GM19193 (cell line): Measurements from ENCODE around the gene SHC1.

Source experiments
- POLR2A ChIP-seq: IDR thresholded peaks from 4 replicates; pipeline ENCODE4 v1.6.1; 2011; ENCODE audit not compliant: insufficient read depth, insufficient read length; ENCODE audit errors: extremely low read depth

SHC1 gene

DNA sequence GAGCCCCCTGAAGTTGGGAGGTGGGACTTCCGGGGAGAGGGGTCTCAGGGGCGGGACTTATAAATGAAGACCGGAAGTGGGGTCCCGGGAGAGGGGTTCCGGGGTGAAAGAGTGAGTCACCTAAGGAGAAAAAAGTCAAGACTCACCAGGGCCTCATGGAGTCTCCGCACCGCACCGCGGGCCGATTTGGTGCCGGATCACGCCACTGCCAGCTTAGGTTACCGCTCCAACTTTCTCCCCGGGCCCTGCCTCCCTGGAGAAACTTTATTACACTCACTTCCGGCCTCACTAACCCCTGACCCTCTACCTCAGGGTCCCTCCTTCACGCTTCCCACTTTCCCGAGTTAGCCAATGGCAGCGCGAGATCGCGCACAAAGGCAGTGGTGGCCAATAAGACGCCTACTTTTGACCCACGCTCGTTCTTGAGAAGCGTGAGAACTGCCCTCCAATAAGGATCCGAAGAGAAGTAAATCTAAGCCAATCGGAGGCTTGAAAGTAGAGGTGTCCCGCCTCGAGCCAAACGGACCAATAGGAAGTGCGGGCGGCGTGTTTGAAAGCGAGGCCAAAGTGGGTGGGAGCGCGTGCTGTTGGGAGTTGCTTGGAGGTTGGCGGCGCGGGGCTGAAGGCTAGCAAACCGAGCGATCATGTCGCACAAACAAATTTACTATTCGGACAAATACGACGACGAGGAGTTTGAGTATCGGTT lies 3.7 kb upstream of the SHC1 start, which contains the start of gene CKS1B:
CKS1B (plus strand) TSS at position 580 of the 706 bp plus-strand sequence; CDS start at position 645, 65 bp downstream.
- peak; percentile 80 for TF ChIP-seq POLR2A

DNA sequence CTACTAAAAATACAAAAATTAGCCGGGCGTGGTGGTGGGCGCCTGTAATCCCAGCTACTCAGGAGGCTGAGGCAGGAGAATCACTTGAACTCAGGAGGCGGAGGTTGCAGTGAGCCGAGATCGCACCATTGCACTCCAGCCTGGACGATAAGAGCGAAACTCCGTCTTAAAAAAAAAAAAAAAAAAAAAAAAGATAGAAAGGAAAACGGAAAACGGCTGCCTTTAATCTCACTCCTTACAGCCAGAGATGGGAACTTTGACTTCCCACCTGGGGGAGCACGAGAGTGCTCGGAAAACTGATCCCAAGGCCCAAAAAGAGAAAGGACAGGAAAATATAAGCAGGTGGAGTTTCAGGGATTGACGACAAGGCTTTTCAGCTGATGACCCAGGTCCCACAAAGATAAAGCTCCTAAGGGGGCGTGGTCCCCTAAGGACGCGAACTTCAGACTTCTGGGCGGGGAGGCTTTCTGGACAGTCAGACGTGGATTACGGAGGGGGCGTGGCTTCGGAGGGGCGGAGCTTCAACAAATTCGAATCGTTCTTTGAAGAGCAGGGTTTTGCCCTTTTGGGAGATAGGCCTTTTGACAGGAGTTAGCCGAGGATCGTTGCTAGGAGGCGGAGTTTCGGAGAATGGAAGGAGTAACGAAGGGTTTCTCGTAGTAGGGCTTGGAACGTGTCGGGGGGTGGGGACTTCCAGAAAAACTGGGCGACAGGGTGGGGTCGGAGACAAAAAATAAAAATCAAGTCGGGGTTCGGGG lies 3.0 kb upstream of the SHC1 start:
- peak; percentile 60 for TF ChIP-seq POLR2A

DNA sequence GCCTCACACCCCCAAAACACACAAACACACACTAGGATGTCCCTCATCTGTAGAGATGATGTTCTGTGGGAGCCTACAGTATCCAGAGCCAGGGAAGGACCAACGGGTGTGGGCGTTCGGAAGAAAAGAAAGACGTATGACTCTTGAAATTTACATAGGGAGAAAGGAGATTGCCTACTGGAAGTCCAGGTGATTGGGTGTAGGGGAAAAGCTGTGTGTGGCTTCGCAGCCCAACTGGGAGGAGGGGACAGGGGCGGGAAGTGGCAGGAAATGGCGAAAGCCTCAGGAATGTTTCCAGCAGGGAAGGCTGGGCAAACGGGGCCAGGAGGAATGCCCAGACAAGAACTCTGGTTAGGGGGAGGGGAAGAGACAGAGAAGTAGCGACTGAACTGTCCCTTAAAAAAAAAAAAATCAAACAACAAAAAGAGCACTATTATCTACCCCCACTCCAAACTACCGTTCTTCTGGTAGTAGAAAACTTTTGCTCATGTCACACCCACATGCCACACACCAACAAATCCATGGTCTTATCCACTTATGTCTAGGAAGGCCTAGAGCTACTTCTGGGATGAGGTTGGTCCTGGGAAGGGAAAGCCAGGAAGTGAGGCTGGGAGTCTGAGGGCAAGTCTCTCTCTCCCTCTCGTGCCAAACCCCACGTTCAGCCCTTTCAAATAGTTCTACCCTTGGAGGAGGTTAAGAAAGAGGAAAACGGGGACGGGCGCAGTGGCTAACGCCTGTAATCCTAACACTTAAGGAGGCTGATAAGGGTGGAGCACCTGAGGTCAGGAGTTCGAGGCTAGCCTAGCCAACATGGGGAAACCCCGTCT lies 2.2 kb upstream of the SHC1 start:
- TF ChIP-seq POLR2A = no peak

DNA sequence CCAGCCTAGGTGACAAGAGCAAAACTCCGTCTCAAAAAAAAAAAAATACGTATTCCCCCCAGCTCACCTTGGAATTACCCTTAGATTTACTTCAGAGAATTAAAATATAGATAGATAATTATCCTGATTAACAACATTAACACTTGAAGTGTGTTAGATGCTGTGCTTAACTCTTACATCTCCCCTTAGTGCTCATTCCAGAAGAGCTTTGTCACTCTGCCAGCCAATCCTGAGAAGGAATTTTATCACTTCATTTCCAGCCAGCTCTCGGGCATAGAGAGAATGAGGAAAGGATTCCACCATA lies 1.6 kb upstream of the SHC1 start:
- no peak for TF ChIP-seq POLR2A

DNA sequence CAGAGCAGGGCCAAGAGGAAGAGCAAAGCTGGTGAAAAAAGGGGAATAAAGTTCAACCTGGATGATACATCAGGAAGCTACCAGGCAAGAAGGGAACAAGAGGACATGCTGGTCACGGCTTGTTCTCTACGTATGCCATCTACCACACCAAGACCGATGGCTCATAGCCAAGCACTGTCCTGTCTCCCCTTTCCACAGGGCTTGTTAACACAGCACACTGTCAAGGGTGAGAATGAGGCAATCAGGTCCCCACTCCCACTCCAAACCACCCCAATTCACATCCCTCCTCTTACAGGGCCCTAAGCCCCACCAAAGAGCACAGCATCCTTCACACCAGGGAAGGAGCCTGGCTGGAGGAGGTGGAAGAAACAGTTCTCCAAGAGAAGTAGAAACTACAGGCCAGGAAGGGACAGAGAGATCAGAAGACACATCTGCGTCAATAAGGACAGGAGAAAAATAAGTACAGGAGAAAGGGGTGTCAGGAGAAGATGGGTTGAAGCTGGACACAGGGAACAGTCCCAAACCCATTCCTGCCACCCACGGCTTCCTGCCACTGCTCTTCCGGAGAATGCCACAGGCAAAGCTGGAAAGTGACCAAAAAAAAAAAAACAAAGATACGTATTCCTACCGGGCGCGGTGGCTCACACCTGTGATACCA lies 923 bp upstream of the SHC1 start:
- TF ChIP-seq POLR2A = no peak

DNA sequence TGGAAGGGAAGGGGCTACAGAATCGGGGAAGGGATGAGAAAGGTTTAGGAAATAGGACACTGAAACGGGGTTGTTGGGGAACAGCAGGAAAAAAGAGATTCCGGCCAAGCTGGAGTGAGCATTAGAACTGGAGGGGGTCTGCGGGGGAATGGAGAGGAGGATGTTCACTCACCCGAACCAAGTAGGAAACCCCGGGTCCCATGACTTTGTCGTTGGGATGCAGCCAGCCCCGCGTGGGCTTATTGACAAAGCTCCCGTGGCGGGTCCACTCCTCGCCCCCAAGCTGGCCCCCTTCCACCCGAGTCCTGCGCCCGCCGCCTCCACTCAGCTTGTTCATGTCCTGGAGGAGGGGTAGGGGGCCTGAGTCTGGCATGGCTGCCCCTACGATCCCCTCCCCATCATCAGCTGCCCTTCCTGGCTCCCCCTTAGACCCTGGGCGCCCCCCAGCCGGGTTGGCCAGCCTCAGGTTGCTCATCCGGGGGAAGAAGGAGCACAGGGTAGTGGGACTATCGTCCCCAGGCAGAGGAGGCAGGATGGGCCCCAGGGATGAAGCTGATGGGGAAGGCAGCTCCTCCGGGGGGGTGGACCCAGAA lies 591 bp downstream of the SHC1 start:
- TF ChIP-seq POLR2A = no peak

DNA sequence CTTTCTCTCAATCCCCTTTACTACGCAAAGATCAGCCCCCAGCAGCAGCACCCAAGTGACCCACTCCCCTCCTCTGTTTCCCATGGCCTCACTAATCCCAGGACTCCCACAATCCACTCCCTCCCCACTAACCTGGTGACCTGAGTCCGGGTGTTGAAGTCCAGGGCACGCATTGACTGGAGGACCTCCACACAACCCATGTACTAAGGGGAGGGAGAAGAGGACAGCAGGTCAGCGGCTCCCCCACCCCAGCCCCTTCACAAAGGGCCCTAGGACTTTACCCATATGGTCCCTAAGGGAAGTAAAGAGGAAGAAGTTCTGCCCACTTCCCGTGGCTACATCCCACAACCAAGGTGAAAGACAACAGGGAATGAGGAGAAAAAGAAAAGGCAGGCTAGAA lies 1.3 kb downstream of the SHC1 start:
- no peak for TF ChIP-seq POLR2A

DNA sequence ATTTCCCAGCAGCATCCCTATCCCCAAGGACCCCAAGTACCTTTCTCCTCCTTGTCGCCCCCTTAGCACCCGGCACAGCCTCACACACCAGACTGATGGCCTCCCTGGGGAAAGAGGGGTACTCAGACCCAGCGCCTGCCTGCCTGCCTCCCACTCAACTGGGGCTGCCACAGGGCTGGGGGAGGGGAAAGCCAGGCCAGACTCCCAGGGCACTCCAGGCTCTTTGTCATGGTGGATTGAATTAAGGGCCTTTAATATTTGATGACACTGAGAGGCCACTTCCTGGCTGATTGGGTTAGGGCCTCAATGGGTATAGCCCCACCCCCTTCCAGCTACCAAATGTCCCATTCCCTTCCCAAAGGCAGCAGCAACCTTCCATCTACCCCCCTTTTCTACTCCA lies 1.8 kb downstream of the SHC1 start:
- TF ChIP-seq POLR2A = no peak

DNA sequence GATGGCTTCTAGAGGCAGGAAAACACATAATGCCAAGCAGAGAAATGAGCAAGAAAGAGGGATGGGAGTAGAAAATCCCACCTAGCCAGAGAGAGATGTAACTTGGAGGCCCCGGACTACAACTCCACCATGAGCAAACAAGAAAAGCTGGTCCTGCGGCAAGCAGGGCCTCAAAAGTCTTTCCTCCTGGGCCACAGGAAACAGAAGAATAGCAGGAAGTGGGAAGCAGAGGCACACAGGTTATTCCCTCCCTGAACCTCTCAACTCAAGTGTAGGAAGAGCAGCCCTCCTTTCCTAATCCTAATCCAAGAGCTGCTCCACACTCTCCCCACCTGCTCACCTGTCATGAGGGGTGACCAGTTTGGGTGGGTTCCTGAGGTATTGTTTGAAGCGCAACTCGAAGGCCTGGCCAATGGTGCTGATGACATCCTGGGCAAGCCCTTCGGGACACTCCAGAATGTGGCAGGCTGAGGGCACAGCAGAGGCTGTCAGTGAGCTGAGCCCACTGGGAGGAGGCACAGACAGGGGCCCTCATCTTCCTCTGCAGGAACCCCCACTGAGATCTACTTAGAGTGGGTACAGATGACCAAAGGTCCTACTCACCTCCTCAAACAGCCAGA lies 3.1 kb downstream of the SHC1 start:
- TF ChIP-seq POLR2A = no peak

DNA sequence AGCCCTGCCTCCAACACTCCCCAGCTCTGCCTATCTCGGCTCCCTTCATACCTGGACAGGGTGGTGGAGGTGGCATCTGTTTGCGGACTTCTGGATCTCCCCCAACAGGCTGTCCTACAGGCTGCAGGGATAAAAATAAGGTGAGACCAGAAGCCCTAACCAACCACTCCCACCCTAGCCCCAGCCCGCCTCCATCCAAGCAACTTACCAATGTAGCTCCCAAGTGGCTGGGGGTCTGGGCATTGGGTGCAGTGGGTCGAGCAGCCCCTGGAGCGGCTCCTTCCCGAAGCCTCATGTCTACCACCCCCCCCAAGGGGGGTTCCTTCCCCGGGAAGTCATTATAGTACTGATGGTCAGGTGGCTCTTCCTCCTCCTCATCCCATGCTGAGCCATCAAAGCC lies 4.4 kb downstream of the SHC1 start:
- no peak for TF ChIP-seq POLR2A

DNA sequence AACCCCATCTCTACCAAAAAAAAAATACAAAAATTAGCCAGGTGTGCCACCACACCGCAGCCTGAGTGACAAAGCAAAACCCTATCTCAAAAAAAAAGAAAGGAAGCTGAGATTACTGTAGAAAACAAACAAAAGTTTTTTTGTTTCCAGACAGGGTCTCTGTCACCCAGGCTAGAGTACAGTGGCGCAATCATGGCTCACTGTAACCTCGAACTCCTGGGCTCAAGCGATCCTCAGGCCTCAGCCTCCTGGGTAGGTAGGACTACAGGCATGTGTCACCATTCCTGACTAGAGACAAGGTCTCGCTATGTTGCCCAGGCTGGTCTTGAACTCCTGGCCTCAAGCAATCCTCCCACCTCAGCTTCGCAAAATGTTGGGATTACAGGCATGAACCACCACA lies 6.2 kb downstream of the SHC1 start:
- TF ChIP-seq POLR2A = no peak

DNA sequence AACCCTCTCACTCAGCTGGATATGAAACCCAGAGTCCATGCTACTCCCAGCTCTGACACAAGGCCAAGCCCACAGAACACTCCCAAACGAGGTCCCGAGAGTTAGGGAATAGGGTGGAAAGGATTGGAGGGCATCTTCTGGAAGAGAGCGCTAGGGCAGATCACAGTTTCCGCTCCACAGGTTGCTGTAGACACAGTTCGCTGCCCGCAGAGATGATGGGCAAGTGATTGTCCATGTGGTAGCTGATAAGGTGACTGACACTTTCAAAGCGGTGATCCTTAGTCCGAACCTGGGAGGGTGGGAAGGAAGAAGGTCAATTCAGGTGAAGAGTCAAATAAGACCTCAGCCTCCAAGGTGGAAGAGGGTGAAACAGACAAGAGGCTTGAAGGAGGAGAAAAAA lies 6.9 kb downstream of the SHC1 start:
- no peak for TF ChIP-seq POLR2A

DNA sequence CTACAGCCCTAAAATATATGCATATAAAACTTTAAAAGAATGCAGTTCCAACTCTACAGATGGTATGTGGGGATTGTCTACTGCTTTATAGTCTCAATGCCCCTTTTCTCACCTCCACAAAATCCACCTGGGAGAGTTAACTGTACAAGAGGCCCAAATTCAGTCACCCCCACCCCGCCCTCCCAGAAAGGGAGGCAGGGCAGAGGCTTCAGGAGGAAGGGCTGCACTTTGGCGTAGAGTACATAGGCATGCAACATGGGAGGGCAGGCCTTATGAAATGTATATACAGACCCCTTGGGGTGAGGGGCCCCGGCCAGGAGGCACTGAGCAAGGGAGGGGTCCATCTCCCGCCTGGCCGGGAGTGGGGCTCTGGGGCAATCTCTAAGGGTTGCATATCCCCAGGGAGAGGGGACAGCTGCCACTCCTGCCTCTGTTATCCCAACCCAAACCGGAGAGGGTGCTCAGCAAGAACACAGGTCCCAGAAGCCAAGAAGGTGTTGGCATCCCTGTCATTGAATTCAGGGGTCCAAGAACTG lies 7.7 kb downstream of the SHC1 start:
- no peak for TF ChIP-seq POLR2A

DNA sequence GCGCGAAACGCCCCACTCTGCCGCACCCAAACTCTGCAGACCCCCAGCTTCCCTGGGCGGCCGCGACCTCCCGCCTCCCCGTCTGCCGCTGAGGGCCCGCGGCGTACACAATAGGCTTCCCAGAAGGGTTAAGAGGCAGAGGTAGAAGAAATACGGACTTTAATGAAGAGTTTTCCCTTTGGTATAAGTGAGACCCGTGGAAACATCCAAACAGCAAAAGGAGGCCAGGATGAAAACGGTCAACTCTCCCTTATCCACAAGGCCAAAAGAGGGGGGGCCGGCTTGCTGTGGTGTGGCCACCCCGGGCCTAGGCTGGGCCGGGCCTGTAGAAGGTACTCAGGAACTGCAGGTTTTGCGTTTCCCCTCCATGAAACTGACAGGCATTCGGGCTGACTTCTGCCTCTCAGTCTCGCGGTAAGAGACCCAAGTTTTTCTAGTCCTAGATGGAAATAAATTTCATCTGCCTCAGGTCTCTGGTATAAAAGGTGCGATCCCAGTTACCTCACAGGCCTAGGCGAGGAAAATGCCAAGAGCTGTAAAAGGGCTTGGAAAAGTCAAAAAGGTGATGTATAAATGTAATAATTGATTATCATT lies 8.3 kb downstream of the SHC1 start:
- TF ChIP-seq POLR2A = no peak
